BLaER1 (cell line): ENCODE data around the gene UBE2K.
"Not testable (repeated sequence)": the region's sequence is repeated elsewhere in the genome, so short reads cannot be mapped to it uniquely, and the experiment has no call there.

ENCODE experiments used
- H3K27ac ChIP-seq: shearing (Covaris generic); formaldehyde crosslinking; 2 replicates; pipeline ENCODE4 v1.8.1; 2022
- H3K27me3 ChIP-seq: shearing (Covaris generic); formaldehyde crosslinking; 2 replicates; pipeline ENCODE4 v1.8.1; 2022
- H3K36me3 ChIP-seq: shearing (Covaris generic); formaldehyde crosslinking; 2 replicates; pipeline ENCODE4 v1.8.1; 2022
- H3K4me1 ChIP-seq: shearing (Covaris generic); formaldehyde crosslinking; 2 replicates; pipeline ENCODE4 v1.8.1; 2022
- H3K4me2 ChIP-seq: shearing (Covaris generic); formaldehyde crosslinking; 2 replicates; pipeline ENCODE4 v1.8.1; 2022
- H3K4me3 ChIP-seq: shearing (Covaris generic); formaldehyde crosslinking; 2 replicates; pipeline ENCODE4 v1.8.1; 2022
- H3K9ac ChIP-seq: shearing (Covaris generic); formaldehyde crosslinking; 2 replicates; pipeline ENCODE4 v1.8.1; 2022
- H3K9me3 ChIP-seq: shearing (Covaris generic); formaldehyde crosslinking; 2 replicates; pipeline ENCODE4 v1.8.1; 2022
- H4K20me1 ChIP-seq: shearing (Covaris generic); formaldehyde crosslinking; 2 replicates; pipeline ENCODE4 v1.8.1; 2022
- Cebpa-rat ChIP-seq: shearing (Covaris generic); IDR thresholded peaks from 2 replicates; pipeline ENCODE4 v1.8.1; 2022

The UBE2K gene

DNA sequence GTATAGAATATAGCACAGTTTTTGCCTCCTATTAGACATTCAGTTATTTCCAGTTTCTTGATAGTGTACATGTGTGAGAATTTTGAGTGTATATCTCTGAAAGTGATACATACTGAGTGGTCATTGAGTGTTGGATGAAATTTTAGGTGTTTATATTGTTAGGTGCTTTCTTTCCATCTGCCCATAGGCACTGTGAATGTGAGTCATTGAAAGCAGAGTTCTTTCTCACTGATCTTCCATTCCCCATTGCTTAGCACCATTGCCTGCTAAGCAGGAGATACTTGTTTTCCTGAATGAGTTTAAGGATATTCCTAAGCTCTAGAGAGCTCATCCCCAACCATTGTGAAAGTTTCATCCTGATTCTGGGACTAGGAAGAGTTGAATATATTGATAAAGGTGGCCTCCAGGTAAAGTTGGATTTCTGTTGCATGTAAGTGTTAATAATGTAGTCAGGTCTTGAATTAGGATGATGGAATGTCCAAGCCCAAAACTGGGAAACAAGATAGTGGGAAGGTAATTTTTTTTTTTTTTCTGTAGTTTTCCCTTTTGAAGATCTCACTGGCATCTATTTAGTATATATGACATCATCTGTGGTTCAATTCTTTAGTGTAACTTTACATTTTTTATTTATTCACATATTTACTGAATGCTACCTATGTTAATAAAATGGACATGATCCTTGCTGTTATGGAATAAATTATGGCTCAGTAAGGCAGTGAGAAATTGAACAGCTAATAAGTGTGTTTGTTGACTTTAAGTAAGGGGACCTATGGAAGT, 22.1 kb downstream of the UBE2K start:
- H3K27ac ChIP-seq = no peak overlapping the region
- H4K20me1 ChIP-seq = peaks cover 97% of the 10 kb centered on the region

DNA sequence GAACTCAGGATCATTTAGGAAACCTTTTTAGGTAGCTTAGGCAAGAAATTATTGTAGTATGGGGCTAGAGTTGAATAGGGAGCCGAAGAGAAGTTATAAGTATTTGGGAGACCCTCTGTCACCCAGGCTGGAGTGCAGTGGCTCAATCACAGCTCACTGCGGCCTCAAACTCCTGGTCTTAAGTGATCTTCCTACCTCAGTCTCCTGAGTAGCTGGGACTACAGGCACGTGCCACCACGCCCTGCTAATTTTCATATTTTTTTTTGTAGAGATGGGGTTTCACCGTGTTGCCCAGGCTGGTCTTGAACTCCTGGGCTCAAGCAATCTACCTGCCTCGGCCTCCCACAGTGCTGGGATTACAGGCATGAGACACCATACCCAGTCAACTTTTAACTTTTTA, 23.3 kb downstream of the UBE2K start:
- H3K9ac ChIP-seq, H3K4me2 ChIP-seq, H3K9me3 ChIP-seq, H3K27me3 ChIP-seq, H3K4me3 ChIP-seq, H3K27ac ChIP-seq: not testable (repeated sequence)
- peaks cover 97% of the 10 kb centered on the region for H4K20me1 ChIP-seq
- H3K4me1 ChIP-seq = peaks cover 22% of the 10 kb centered on the region
- peaks cover 68% of the 10 kb centered on the region for H3K36me3 ChIP-seq

More for the DNA sequence above, 22.1 kb downstream of the UBE2K start:
- Histone ChIP-seq H3K27me3 (no peaks in the 10 kb centered on the region), H3K9ac (no peak overlapping the region), H3K4me1 (peaks cover 25% of the 10 kb centered on the region), H3K4me3 (no peak overlapping the region), H3K9me3 (0 out of 2 replicates have a peak, but pooled peaks cover 4% of the 10 kb centered on the region), H3K4me2 (no peak overlapping the region), H3K36me3 (peaks cover 66% of the 10 kb centered on the region)
- TF ChIP-seq Cebpa-rat = no peak

- H3K9ac ChIP-seq = no peak overlapping the region
- H3K36me3 ChIP-seq = peaks cover 68% of the 10 kb centered on the region
- no peaks in the 10 kb centered on the region for H3K9me3 ChIP-seq
- peaks cover 97% of the 10 kb centered on the region for H4K20me1 ChIP-seq
- peaks cover 17% of the 10 kb centered on the region for H3K4me1 ChIP-seq
- H3K27me3 ChIP-seq = no peaks in the 10 kb centered on the region
- no peak overlapping the region for H3K27ac ChIP-seq
- no peak overlapping the region for H3K4me2 ChIP-seq
- no peak overlapping the region for H3K4me3 ChIP-seq
- TF ChIP-seq Cebpa-rat = no peak
Measured at GRCh38 chr4:39721788-39722187, 23.9 kb downstream of the UBE2K start.

DNA sequence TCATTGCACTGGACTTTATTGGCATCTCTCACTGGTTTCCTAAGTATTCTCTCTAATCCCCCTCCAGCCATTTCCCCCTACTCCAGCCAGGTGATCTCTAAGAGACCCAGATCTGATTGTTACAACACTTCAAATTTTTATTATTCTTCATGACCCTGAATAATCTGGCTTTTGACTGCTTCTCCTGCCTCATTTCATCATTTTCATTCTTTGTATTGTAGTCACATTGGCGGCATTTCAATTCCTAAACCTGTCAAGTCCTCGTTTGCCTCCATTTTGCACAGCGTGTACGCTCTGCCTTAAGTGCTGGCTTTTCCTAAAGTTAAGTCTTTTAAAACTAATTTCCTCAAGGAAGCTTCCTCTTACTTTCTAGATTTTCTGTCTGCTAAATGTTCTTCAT, 31.6 kb downstream of the UBE2K start:
- Histone ChIP-seq H3K9ac (no peak overlapping the region), H3K27me3 (no peaks in the 10 kb centered on the region), H4K20me1 (peaks cover 99% of the 10 kb centered on the region), H3K4me2 (no peak overlapping the region), H3K4me3 (no peak overlapping the region), H3K9me3 (no peaks in the 10 kb centered on the region), H3K27ac (no peak overlapping the region), H3K4me1 (no peaks in the 10 kb centered on the region), H3K36me3 (peaks cover 65% of the 10 kb centered on the region)
- TF ChIP-seq Cebpa-rat = no peak

GRCh38 chr4:39730072-39730471, 32.1 kb downstream of the UBE2K start:
- no peak overlapping the region for H3K4me2 ChIP-seq
- no peak overlapping the region for H3K9ac ChIP-seq
- H3K4me1 ChIP-seq = no peaks in the 10 kb centered on the region
- no peaks in the 10 kb centered on the region for H3K9me3 ChIP-seq
- peaks cover 99% of the 10 kb centered on the region for H4K20me1 ChIP-seq
- H3K4me3 ChIP-seq = no peak overlapping the region
- H3K27ac ChIP-seq = no peak overlapping the region
- peaks cover 67% of the 10 kb centered on the region for H3K36me3 ChIP-seq
- TF ChIP-seq Cebpa-rat = no peak
- no peaks in the 10 kb centered on the region for H3K27me3 ChIP-seq

DNA sequence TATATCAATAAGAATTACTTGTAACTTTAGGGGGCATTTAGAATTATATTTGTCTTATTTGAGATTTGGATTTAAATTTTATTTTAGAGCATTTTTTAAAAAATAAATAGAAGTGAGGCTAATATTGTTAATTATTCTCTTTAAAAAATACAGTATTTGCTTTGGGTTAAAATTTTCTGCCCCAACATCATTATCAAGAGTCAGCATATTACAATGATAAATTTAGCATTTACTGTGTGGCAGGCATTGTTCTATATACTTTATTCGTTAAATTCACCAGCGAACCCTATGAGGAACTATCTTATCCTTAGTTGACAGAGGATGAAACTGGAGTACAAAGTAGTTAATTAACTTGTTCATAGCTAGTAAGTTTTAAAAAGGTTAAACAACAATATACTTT, 34.0 kb downstream of the UBE2K start:
- H3K9me3 ChIP-seq = no peaks in the 10 kb centered on the region
- no peak overlapping the region for H3K9ac ChIP-seq
- H3K4me1 ChIP-seq = no peaks in the 10 kb centered on the region
- H3K4me3 ChIP-seq = no peak overlapping the region
- H4K20me1 ChIP-seq = peaks cover 99% of the 10 kb centered on the region
- H3K27ac ChIP-seq = no peak overlapping the region
- TF ChIP-seq Cebpa-rat = no peak
- peaks cover 55% of the 10 kb centered on the region for H3K36me3 ChIP-seq
- no peak overlapping the region for H3K4me2 ChIP-seq
- no peaks in the 10 kb centered on the region for H3K27me3 ChIP-seq

DNA sequence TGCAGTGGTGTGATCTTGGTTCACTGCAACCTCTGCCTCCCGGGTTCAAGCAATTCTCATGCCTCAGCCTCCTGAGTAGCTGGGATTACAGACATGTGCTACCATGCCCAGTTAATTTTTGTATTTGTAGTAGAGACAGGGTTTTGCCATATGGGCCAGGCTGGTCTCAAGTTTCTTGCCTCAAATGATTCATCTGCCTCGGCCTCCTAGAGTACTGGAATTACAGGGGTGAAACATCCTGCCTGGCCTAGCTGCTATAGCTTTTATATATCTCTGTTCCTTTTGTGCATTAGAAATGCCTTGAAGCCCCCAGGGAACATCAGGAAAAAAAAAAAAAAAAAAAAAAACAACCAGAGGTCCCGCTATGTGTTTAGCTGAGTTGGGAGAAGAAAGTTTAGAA, 34.8 kb downstream of the UBE2K start:
- Histone ChIP-seq H3K36me3 (peaks cover 50% of the 10 kb centered on the region), H3K9ac (no peak overlapping the region), H3K27me3 (no peaks in the 10 kb centered on the region), H3K4me3 (no peak overlapping the region), H4K20me1 (peaks cover 99% of the 10 kb centered on the region), H3K27ac (no peak overlapping the region), H3K4me1 (no peaks in the 10 kb centered on the region), H3K4me2 (no peak overlapping the region), H3K9me3 (no peaks in the 10 kb centered on the region)
- TF ChIP-seq Cebpa-rat = no peak

DNA sequence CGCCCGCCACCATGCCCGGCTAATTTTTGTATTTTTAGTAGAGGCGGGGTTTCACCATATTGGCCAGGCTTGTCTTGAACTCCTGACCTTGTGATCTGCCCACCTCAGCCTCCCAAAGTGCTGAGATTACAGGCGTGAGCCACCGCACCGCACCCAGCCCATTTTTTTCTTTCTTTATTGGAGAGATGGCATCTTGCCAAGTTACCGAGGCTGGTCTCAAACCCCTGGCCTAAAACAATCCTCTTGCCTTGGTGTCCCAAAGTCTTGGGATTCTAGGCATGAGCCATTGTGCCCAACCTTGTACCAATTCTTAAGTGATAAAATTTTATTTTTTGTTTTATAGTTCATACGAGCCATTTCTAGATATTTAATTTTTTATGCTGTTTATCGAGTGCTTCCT, 41.7 kb downstream of the UBE2K start:
- not testable (repeated sequence) for H3K9me3 ChIP-seq, H3K4me3 ChIP-seq, H3K4me2 ChIP-seq, H3K9ac ChIP-seq, H3K4me1 ChIP-seq, H3K27me3 ChIP-seq, H3K27ac ChIP-seq
- peaks cover 67% of the 10 kb centered on the region for H3K36me3 ChIP-seq
- H4K20me1 ChIP-seq = peaks cover 65% of the 10 kb centered on the region

DNA sequence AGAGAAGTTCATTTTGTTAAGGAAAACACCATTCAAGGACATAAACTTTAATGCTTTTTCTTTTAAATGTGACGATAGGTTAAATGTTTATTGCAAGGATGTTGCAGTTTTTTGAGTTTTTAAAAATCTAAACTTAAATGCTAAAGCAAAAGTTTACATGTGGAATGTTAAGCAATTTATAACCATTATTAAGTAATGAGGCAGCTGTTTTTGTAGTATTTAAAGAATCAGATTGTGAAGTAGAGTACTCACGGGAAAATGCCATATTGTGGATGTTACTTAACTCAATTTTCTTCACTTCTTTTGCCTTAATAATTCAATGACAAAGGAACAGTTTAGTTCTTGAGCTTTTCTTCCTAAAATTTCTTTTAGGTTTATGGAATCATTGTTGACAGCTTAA, 43.5 kb downstream of the UBE2K start:
- Histone ChIP-seq H3K9ac (no peak overlapping the region), H3K27ac (no peak overlapping the region), H4K20me1 (peaks cover 65% of the 10 kb centered on the region), H3K4me1 (no peaks in the 10 kb centered on the region), H3K9me3 (peaks cover 5% of the 10 kb centered on the region; the same call in 1 of the 2 replicates), H3K36me3 (peaks cover 70% of the 10 kb centered on the region), H3K4me3 (no peak overlapping the region), H3K4me2 (no peak overlapping the region), H3K27me3 (no peaks in the 10 kb centered on the region)
- no peak for TF ChIP-seq Cebpa-rat

DNA sequence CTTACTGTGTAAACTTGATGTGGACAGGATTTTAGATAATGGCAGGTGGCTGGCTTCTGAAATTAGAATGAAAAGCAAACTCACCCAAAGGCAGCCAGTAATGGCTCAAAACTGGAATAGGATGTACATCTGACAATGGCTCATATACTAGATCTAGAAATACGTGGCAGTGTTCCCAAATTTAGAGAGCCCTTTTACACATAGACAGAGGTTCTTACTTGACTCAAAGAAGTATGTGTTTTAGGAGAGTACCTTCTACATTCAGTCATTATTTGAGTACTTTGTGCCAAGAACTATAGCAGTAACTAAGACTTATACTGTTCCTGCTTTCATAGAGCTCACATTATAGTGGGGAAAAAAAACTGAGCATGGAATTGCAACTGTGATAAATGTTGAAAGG, 48.0 kb downstream of the UBE2K start:
- H3K4me3 ChIP-seq = no peak overlapping the region
- H3K27me3 ChIP-seq = no peaks in the 10 kb centered on the region
- no peak overlapping the region for H3K27ac ChIP-seq
- peaks cover 64% of the 10 kb centered on the region for H4K20me1 ChIP-seq
- H3K36me3 ChIP-seq = peaks cover 79% of the 10 kb centered on the region
- TF ChIP-seq Cebpa-rat = no peak
- no peak overlapping the region for H3K9ac ChIP-seq
- no peaks in the 10 kb centered on the region for H3K4me1 ChIP-seq
- H3K9me3 ChIP-seq = no peaks in the 10 kb centered on the region
- no peak overlapping the region for H3K4me2 ChIP-seq

DNA sequence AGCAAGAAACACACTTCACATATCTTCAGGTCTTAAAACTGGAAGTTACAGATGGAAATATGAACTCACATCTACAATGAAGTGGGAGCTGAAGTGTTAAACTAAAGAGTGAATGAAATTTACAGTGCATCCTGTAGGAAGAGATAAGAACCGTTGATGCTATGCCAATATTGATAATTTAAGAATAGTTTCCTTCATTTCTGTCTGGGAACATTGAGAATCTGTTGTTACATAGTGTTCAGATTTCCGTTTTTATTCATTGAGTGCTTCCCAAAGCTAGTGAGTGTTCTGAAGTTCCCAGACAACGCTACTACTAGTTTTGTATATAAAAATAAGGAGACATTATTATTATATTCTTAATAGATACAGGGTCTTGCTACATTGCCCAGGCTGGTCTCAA, 52.3 kb downstream of the UBE2K start:
- H3K9ac ChIP-seq = no peak overlapping the region
- no peaks in the 10 kb centered on the region for H3K27me3 ChIP-seq
- H3K27ac ChIP-seq = no peak overlapping the region
- no peak overlapping the region for H3K4me2 ChIP-seq
- no peak for TF ChIP-seq Cebpa-rat
- H3K36me3 ChIP-seq = peaks cover 84% of the 10 kb centered on the region
- H3K4me3 ChIP-seq = no peak overlapping the region
- peaks cover 68% of the 10 kb centered on the region for H4K20me1 ChIP-seq
- H3K4me1 ChIP-seq = peaks cover 11% of the 10 kb centered on the region
- H3K9me3 ChIP-seq = no peaks in the 10 kb centered on the region; the same call in 1 of the 2 replicates
